ENCODE data around the gene SNRNP40.

The SNRNP40 gene

DNA sequence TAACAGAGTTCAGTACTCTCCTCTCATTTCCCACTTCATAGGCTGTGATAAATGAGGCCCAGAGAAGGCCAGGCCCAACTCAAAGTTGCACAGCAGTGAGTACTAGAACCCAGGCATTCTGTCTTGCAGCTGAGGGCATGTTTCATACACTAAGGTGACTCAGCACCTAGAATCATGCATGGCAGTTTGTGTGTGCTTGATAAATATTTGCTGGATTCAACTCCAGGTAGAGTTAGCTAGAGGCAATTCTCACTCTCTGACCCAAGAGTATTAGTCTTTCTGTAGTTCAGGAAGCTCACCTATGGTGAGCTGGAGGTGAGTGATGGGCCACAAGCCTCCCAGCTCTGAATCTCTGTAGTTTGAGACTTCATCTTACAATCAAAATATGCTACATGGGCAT is 67.6 kb downstream of the SNRNP40 start:
- DNase-seq = no peak

- no peak for DNase-seq
These were observed 68.6 kb downstream of the SNRNP40 start for GRCh38 chr1:31227891-31228568.

- no peak for DNase-seq
These were observed 72.5 kb downstream of the SNRNP40 start for GRCh38 chr1:31224068-31224467.

DNA sequence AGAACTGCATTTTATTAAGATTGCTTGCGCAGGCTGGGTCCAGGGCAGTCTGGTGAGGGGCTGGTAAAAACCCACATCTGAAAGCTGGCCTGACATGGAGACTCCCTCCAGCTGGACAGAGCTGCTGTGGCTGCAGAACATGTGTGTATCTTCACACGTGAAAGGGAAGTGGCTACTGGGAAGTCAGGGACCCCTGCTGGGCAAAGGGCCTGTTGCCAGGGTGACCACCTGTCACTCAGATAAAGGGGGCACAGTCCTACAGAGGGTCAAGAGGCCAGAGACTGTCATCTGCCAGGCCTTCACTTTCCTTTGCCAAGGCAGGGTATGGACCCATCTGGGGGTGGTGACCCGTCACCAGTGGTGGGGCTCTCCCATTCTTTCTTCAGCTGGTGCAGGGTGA is 74.4 kb downstream of the SNRNP40 start:
- no peak for DNase-seq

DNA sequence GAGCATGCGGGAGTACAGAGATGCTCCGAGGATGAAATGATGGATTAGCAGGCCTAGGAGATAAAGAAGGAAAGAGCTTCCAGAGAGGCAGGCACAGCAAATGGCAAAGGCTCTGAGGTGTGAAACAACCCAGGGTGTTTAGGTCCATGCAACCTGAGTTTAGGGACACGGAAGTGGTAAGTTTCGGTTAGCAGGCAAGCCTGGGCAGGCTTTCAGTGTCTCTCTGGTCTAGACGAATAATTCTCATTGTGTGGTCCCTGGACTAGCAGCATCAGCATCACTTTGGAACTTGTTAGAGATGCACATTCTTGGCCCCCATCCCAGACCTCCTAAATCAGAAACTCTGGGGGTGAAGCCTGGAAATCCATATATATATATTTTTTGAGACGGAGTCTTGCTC is 75.5 kb downstream of the SNRNP40 start:
- DNase-seq = no peak

DNA sequence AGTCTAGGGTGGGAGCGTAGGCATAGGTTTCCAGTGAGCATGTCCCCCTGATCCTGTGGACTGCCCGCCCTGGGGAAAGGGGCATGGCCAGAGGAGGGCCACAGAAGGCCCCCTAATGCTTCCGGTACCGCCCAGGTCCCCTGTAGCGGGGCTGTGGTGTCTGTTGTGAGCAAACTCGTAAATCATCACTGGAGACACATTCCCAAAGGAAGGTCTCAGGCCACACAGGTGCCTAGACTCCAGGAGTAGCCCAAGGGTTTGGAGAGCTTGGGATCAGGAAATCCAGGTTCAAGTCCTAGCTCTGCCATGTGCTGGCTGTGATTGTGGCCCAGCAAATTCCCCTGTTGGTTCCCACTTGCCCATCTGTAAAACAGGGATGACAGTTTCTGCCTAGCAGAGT is 77.1 kb downstream of the SNRNP40 start:
- no peak for DNase-seq

- no peak for DNase-seq
These were observed 77.9 kb downstream of the SNRNP40 start for GRCh38 chr1:31218705-31219104.

DNA sequence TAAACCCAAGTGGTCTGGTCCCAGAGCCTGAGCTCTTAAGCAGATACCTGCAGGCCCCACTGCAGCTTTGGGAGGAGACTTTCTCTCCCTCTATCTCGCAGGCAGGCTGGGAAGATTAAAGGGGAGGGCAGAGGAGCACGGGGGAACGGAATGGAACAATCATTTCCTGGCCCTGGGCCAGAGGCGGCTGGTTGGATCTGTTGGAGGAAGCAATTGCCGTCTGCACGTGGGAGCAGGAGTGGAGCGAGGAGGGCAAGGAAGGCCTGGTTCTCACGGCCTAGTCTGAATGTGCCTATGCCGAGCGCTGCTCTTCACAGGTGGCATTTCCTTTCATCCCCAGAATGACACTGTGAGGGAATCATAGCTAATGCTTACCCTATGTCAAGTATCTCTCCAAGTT is 80.6 kb downstream of the SNRNP40 start:
- DNase-seq = no peak

DNA sequence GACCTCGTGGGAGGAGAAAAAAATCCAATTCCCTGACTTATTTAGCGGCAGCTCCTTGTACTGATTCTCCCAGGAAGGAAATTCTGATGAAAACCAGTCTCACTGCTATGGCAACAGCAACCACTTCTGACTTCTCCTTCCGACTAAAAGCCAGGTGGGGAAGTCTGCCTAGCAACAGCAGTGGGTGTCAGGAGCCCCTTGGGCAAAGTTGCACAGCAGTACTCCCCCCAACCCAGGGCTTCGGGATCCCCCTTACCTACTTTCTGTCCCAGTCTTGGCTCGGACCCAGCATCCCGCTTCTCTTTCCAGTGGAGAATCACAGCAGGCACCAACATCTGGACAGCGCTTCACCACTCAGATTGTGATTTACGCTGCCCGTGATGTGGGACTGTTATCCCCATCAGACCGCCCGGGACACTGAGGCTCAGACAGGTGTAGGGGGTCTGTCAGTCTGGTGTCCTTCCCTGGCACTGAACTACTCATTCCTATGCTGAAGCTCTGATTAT is 81.5 kb downstream of the SNRNP40 start:
- peak in 1 of 2 donors; percentile 3 for DNase-seq

GRCh38 chr1:31214316-31215064 is 82.1 kb downstream of the SNRNP40 start:
- DNase-seq = no peak
